ENCODE data around the gene KLF13. TPM values are rescaled to one million over a fixed set of nuclear protein-coding genes. Genes with fewer than 3 reads are reported as not detected.

Gene KLF13
- total and polyA plus RNA-seq, 2 experiments from 2014 or later: 23.5 to 28.6 TPM

DNA sequence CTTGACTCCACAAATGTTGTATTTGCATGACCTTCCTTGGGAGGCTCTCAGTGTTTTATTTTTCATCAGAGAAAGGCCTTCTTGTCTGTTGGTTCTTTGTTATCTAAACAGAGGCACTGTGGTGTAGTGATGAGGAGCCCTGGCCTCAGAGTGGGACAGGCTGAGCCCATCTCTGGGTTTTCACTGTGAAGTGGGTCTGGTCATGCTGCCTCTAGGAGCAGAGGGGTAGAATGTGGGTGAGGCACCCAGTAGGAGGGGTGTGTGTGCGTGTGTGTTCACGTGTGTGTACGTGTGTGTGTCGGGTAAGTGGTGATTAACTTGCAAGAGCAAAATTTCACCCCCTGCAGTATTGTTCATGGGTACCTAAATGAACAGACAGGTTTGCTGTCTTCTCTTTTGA lies 14.4 kb downstream of the KLF13 start:
- H3K4me3 ChIP-seq: no peak overlapping the region
- H3K27me3 Mint-ChIP-seq (ENCODE audit: insufficient read depth, low read depth, poor library complexity): peaks cover 4% of the 10 kb centered on the region
- peaks cover 75% of the 10 kb centered on the region for H3K79me2 ChIP-seq (replicated peaks; ENCODE audit: insufficient read depth)
- peaks cover 7% of the 10 kb centered on the region for H3K4me1 ChIP-seq (ENCODE audit: insufficient read depth)
- H3K4me3 Mint-ChIP-seq: no peak overlapping the region
- H3K9me2 ChIP-seq (ENCODE audit: insufficient read depth): no peaks in the 10 kb centered on the region
- H3K27ac Mint-ChIP-seq: no peak overlapping the region; the same call in 1 of the 2 replicates
- DNase-seq (ENCODE audit: low spot score) (no peak), ATAC-seq (no peak)
- no peak overlapping the region for H3K4me2 ChIP-seq
- no peaks in the 10 kb centered on the region for H3K36me3 Mint-ChIP-seq (ENCODE audit: low read depth)
- no peaks in the 10 kb centered on the region for H3K36me3 ChIP-seq (ENCODE audit: insufficient read depth)
- H3K4me1 Mint-ChIP-seq: peaks cover 29% of the 10 kb centered on the region
- H2AFZ ChIP-seq: no peak overlapping the region
- H3K27ac ChIP-seq (ENCODE audit: low read depth): no peak overlapping the region
- H4K20me1 ChIP-seq (replicated peaks; ENCODE audit: insufficient read depth): peaks cover 7% of the 10 kb centered on the region; the same call in 1 of the 2 replicates
- no peaks in the 10 kb centered on the region for H3K27me3 ChIP-seq (ENCODE audit: insufficient read depth)
- H3K9me3 Mint-ChIP-seq: no peaks in the 10 kb centered on the region
- TF ChIP-seq, protein P1, sequence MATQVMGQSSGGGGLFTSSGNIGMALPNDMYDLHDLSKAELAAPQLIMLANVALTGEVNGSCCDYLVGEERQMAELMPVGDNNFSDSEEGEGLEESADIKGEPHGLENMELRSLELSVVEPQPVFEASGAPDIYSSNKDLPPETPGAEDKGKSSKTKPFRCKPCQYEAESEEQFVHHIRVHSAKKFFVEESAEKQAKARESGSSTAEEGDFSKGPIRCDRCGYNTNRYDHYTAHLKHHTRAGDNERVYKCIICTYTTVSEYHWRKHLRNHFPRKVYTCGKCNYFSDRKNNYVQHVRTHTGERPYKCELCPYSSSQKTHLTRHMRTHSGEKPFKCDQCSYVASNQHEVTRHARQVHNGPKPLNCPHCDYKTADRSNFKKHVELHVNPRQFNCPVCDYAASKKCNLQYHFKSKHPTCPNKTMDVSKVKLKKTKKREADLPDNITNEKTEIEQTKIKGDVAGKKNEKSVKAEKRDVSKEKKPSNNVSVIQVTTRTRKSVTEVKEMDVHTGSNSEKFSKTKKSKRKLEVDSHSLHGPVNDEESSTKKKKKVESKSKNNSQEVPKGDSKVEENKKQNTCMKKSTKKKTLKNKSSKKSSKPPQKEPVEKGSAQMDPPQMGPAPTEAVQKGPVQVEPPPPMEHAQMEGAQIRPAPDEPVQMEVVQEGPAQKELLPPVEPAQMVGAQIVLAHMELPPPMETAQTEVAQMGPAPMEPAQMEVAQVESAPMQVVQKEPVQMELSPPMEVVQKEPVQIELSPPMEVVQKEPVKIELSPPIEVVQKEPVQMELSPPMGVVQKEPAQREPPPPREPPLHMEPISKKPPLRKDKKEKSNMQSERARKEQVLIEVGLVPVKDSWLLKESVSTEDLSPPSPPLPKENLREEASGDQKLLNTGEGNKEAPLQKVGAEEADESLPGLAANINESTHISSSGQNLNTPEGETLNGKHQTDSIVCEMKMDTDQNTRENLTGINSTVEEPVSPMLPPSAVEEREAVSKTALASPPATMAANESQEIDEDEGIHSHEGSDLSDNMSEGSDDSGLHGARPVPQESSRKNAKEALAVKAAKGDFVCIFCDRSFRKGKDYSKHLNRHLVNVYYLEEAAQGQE (IDR thresholded peaks at IDR 0.05; ENCODE audit: unreplicated experiment): no peak
- TF ChIP-seq, protein P2, sequence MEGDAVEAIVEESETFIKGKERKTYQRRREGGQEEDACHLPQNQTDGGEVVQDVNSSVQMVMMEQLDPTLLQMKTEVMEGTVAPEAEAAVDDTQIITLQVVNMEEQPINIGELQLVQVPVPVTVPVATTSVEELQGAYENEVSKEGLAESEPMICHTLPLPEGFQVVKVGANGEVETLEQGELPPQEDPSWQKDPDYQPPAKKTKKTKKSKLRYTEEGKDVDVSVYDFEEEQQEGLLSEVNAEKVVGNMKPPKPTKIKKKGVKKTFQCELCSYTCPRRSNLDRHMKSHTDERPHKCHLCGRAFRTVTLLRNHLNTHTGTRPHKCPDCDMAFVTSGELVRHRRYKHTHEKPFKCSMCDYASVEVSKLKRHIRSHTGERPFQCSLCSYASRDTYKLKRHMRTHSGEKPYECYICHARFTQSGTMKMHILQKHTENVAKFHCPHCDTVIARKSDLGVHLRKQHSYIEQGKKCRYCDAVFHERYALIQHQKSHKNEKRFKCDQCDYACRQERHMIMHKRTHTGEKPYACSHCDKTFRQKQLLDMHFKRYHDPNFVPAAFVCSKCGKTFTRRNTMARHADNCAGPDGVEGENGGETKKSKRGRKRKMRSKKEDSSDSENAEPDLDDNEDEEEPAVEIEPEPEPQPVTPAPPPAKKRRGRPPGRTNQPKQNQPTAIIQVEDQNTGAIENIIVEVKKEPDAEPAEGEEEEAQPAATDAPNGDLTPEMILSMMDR (conservative IDR thresholded peaks at IDR 0.05; ENCODE audit: low read depth in 2 of 2): no peak
- TF ChIP-seq, protein P3, sequence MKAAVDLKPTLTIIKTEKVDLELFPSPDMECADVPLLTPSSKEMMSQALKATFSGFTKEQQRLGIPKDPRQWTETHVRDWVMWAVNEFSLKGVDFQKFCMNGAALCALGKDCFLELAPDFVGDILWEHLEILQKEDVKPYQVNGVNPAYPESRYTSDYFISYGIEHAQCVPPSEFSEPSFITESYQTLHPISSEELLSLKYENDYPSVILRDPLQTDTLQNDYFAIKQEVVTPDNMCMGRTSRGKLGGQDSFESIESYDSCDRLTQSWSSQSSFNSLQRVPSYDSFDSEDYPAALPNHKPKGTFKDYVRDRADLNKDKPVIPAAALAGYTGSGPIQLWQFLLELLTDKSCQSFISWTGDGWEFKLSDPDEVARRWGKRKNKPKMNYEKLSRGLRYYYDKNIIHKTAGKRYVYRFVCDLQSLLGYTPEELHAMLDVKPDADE (IDR thresholded peaks at IDR 0.05): no peak
- TF ChIP-seq JUNB (IDR thresholded peaks at IDR 0.05; ENCODE audit: unreplicated experiment): no peak
- TF ChIP-seq, protein P4, sequence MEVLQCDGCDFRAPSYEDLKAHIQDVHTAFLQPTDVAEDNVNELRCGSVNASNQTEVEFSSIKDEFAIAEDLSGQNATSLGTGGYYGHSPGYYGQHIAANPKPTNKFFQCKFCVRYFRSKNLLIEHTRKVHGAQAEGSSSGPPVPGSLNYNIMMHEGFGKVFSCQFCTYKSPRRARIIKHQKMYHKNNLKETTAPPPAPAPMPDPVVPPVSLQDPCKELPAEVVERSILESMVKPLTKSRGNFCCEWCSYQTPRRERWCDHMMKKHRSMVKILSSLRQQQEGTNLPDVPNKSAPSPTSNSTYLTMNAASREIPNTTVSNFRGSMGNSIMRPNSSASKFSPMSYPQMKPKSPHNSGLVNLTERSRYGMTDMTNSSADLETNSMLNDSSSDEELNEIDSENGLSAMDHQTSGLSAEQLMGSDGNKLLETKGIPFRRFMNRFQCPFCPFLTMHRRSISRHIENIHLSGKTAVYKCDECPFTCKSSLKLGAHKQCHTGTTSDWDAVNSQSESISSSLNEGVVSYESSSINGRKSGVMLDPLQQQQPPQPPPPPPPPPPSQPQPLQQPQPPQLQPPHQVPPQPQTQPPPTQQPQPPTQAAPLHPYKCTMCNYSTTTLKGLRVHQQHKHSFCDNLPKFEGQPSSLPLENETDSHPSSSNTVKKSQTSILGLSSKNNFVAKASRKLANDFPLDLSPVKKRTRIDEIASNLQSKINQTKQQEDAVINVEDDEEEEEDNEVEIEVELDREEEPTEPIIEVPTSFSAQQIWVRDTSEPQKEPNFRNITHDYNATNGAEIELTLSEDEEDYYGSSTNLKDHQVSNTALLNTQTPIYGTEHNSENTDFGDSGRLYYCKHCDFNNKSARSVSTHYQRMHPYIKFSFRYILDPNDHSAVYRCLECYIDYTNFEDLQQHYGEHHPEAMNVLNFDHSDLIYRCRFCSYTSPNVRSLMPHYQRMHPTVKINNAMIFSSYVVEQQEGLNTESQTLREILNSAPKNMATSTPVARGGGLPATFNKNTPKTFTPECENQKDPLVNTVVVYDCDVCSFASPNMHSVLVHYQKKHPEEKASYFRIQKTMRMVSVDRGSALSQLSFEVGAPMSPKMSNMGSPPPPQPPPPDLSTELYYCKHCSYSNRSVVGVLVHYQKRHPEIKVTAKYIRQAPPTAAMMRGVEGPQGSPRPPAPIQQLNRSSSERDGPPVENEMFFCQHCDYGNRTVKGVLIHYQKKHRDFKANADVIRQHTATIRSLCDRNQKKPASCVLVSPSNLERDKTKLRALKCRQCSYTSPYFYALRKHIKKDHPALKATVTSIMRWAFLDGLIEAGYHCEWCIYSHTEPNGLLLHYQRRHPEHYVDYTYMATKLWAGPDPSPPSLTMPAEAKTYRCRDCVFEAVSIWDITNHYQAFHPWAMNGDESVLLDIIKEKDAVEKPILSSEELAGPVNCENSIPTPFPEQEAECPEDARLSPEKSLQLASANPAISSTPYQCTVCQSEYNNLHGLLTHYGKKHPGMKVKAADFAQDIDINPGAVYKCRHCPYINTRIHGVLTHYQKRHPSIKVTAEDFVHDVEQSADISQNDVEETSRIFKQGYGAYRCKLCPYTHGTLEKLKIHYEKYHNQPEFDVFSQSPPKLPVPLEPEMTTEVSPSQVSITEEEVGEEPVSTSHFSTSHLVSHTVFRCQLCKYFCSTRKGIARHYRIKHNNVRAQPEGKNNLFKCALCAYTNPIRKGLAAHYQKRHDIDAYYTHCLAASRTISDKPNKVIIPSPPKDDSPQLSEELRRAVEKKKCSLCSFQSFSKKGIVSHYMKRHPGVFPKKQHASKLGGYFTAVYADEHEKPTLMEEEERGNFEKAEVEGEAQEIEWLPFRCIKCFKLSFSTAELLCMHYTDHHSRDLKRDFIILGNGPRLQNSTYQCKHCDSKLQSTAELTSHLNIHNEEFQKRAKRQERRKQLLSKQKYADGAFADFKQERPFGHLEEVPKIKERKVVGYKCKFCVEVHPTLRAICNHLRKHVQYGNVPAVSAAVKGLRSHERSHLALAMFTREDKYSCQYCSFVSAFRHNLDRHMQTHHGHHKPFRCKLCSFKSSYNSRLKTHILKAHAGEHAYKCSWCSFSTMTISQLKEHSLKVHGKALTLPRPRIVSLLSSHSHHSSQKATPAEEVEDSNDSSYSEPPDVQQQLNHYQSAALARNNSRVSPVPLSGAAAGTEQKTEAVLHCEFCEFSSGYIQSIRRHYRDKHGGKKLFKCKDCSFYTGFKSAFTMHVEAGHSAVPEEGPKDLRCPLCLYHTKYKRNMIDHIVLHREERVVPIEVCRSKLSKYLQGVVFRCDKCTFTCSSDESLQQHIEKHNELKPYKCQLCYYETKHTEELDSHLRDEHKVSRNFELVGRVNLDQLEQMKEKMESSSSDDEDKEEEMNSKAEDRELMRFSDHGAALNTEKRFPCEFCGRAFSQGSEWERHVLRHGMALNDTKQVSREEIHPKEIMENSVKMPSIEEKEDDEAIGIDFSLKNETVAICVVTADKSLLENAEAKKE (CRISPR knock-in tag; IDR thresholded peaks at IDR 0.05): no peak
- no peaks in the 10 kb centered on the region for H3F3A ChIP-seq (replicated peaks; ENCODE audit: low read depth)
